Activated CD4-positive, alpha-beta T cell treated with anti-CD3 and anti-CD28 coated beads, Interleukin-10, Interleukin-2, amounts not matched to agents 100 ng/mL and 50 ng/mL, durations not matched to agents 16 hours and 8 hours (primary cell): Measurements from ENCODE around the gene TSTD1.
A peak's percentile ranks its signal among the peaks of the same experiment; 100 is the strongest.
"Not testable (repeated sequence)": the region's sequence is repeated elsewhere in the genome, so short reads cannot be mapped to it uniquely, and the experiment has no call there.

Source experiments
- DNase-seq: peaks from one replicate; pipeline ENCODE4 v3.0.0-alpha.2; 2020

Gene TSTD1

GRCh38 chr1:161033751-161034150 lies 5.0 kb downstream of the TSTD1 start:
- DNase-seq = no peak

- no peak for DNase-seq
Observed at GRCh38 chr1:161032409-161032808, 6.4 kb downstream of the TSTD1 start.

GRCh38 chr1:161031874-161032273 lies 6.9 kb downstream of the TSTD1 start:
- DNase-seq = no peak

DNA sequence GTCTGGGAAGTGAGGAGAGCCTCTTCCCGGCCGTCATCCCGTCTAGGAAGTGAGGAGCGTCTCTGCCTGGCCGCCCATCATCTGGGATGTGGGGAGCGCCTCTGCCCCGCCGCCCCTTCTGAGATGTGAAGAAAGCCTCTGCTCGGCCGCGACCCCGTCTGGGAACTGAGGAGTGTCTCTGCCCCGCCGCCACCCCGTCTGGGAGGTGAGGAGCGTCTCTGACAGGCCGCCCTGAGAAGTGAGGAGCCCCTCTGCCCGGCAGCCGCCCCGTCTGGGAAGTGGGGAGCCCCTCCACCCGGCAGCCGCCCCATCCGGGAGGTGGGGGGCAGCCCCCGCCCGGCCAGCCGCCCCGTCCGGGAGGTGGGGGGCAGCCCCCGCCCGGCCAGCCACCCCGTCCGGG lies 9.3 kb downstream of the TSTD1 start:
- not testable (repeated sequence) for DNase-seq

GRCh38 chr1:161026954-161027353 lies 11.8 kb downstream of the TSTD1 start:
- peak; percentile 38 for DNase-seq

- DNase-seq = not testable (repeated sequence)
Observed at GRCh38 chr1:161022432-161022831, 16.3 kb downstream of the TSTD1 start.

- DNase-seq = peak; percentile 50
Observed at GRCh38 chr1:161021970-161022353, 16.8 kb downstream of the TSTD1 start.

- DNase-seq = peak; percentile 85
Observed at GRCh38 chr1:161021165-161021969, 17.4 kb downstream of the TSTD1 start.

DNA sequence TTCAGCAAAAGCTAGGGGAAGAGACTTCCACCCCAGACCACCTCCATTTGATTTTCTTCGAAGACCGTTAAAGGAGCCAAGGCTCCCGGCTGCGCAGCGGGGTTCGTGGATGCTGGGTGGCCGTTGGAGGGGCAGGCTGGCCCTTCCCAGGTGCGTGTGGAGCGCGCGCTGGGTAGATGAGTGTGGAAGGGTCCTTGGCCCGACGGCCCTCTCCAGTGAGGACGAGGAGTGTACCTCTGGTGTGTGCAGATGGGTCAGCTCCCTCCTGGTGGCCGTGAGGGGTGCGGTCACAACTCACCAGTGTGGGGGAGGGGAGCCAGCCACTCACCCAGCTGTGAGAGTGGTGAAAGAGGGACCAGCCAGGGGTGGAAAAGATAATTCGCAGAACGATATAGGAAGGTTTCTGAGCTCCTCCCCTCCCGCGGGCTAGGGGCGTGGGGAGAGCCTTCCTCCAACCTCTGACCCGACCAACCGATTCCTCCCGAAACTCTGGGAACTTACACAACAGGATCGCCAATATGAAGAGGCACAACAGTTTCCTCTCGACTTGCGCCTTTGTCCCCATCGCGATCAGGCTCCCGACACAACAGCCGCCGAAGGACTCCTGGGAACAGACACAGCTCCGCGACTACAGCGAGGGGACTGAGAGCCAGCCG lies 18.1 kb downstream of the TSTD1 start, which contains the start of gene F11R:
Gene F11R, minus strand, starts transcription at position 644 of the 656 bp plus-strand sequence. Its CDS starts 79 bp downstream, at position 565.
- DNase-seq = peak; percentile 22

DNA sequence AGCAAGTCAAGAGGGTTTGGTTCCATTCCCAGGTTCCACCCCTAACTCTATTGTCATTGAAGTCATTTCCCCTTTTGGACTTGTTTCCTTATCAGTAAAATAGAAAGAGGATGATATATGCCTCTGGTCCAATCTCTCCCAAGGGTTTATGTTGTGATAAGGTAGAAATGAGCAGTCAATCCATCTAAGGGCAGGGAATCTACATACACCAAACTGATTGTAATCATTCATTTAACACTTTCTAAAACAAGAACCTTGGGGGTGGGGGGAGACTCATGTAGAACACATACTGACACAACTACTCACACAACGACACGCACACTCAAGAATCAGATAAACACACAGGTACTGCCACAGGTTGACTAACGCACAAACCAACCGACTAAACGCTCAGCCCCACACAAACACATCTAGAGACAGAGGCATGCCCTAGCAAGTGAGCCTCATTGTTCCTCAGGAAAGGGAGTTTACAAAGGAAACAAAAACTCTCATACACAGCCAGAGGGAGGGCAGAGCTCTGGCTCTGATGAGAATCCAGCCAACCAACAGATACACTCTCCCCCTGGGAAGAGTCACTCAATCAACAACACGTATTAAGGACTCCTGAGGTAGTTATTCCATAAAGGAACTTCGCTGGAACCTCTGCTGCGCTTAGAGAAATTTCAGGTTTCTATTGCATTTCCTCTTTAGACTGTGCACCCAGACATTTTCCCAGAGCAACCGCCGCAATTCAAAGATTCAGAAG lies 18.8 kb downstream of the TSTD1 start:
- no peak for DNase-seq

- not testable (repeated sequence) for DNase-seq
Observed at GRCh38 chr1:161019111-161019660, 19.6 kb downstream of the TSTD1 start.

DNA sequence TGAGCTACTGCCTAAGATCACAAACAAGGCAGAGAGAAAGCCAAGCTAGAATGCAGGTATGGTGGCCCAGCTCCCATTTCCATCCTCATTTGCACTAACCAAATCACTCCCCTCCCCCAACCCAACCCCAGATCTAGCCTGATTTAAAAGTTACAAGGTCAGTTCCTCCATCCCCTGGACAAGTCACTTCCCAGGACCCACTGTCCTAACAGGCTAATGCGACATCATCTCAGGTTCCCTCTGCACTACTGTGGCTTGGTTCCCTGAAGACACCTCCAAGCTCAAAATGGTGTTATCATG lies 20.2 kb downstream of the TSTD1 start:
- DNase-seq = no peak

DNA sequence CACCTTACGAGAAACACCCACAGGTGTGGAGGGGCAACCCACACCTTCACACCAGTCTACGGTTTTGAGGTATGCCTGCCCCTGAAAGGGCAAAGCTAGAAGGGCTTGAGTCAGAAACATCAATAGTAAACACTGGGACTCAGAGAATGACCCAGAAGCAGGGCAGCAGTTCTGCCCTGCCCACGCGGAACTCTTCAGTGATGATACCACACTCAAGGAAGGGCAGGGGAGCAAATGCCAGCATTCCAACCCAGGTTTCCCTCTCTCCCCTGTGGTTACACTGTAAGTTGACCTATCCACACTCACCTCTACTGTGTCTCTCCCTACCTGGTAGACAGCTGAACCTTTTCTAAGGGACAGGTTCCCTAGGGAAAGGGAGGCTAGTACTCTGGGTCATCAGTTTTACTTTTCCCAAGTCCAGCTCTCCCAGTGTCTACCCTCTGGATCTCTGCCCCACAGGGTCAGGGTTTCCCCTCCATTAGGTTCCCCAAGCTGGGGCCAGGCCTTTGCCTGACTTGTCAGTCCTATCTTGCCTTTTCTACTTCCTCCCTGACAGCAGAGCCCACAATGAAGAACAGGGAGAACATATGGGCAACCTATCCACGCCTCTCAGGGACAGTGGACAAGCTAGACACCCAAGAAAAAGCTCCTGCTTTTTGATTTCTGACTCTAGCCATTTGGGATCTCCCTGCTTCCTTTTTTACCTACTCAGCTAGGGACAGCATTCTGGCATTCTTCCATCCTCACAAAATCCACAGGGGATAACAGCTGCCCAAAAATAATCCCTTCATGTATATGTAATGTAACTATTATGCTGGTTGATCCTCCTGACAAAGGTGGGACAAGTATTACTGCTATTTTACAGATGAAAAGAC lies 20.8 kb downstream of the TSTD1 start:
- DNase-seq = no peak

GRCh38 chr1:161017181-161017580 lies 21.6 kb downstream of the TSTD1 start:
- DNase-seq = not testable (repeated sequence)

DNA sequence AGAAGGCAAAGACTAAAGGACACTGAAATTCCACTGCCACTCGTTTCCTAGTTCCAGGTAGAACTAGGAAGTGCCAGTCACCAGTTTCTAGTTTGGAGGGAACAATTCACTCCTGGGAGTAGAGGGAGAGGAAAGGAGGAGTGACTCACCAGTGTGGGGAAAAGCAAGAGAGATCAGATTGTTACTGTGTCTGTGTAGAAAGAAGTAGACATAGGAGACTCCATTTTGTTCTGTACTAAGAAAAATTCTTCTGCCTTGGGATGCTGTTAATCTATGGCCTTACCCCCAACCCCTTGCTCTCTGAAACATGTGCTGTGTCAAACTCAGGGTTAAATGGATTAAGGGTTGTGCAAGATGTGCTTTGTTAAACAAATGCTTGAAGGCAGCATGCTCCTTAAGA lies 22.1 kb downstream of the TSTD1 start:
- not testable (repeated sequence) for DNase-seq

- DNase-seq = peak; percentile 88
Observed at GRCh38 chr1:161013488-161014230, 25.1 kb downstream of the TSTD1 start.

DNA sequence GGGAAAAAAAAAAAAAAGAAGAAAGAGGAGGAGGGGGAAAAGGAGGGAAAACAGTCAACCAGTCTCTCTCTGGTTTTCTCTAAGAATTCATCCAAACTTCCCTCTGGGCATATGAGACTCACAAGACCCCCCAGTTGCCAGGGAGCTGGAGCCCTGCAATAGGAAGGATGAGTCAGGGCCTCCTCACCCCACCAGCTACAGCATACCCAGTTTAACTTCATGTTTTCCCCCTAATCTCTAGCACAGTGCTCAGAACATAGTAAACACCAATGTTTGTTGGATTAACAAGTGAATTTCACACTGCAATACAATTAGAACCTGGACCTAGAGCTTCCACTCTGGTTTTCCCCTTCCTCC lies 25.7 kb downstream of the TSTD1 start:
- no peak for DNase-seq

- DNase-seq = no peak
Observed at GRCh38 chr1:161012420-161012819, 26.3 kb downstream of the TSTD1 start.

- DNase-seq = no peak
Observed at GRCh38 chr1:161009602-161010211, 29.1 kb downstream of the TSTD1 start.

- DNase-seq = no peak
Observed at GRCh38 chr1:161008869-161009510, 29.8 kb downstream of the TSTD1 start.

DNA sequence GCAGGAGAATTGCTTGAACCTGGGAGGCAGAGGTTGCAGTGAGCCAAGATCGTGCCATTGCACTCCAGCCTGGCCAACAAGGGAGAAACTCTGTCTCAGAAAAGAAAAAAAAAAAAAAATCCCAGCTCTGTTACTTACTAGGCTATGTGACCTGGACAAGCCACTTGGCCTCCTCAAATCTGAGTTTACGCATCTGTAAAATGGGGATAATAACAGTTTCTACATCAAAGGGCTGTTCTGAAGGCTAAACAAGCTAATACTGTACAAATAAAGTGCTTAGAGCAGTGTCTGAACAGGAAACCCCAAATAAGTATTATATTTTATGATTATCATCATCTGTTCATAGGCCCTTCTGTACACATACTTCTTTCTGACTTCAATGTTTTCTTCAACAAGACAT lies 31.4 kb downstream of the TSTD1 start:
- DNase-seq = no peak
